NCI-H128 (cell line): ENCODE data around the gene SRL.

ENCODE experiments used
- DNase-seq: peaks from one replicate; lab custom pipeline; 2025; ENCODE audit not compliant: unreplicated experiment; lab: John Stamatoyannopoulos, UW

Gene SRL

GRCh38 chr16:4203748-4204147 is 38.1 kb downstream of the SRL start:
- DNase-seq, result no peak

GRCh38 chr16:4202615-4203345 is 39.1 kb downstream of the SRL start:
- DNase-seq, result no peak

- DNase-seq, result no peak
These were observed 41.1 kb downstream of the SRL start for GRCh38 chr16:4200781-4201137.

GRCh38 chr16:4200000-4200780 is 41.7 kb downstream of the SRL start:
- DNase-seq, result no peak

GRCh38 chr16:4198816-4199215 is 43.1 kb downstream of the SRL start:
- no peak for DNase-seq

GRCh38 chr16:4194661-4195060 is 47.2 kb downstream of the SRL start:
- DNase-seq, result no peak

- DNase-seq, result no peak
These were observed 48.0 kb downstream of the SRL start for GRCh38 chr16:4193920-4194319.

- no peak for DNase-seq
These were observed 49.7 kb downstream of the SRL start for GRCh38 chr16:4192206-4192605.

- DNase-seq, result no peak
These were observed 51.1 kb downstream of the SRL start for GRCh38 chr16:4190712-4191333.

GRCh38 chr16:4190086-4190485 is 51.8 kb downstream of the SRL start:
- no peak for DNase-seq

GRCh38 chr16:4184038-4184702 is 57.7 kb downstream of the SRL start:
- DNase-seq, result no peak

GRCh38 chr16:4183237-4184037 is 58.4 kb downstream of the SRL start:
- DNase-seq, result peak; percentile 52

- DNase-seq, result no peak
These were observed 59.2 kb downstream of the SRL start for GRCh38 chr16:4182581-4183236.

GRCh38 chr16:4180511-4180910 is 61.4 kb downstream of the SRL start:
- no peak for DNase-seq

GRCh38 chr16:4179763-4180260 is 62.1 kb downstream of the SRL start:
- DNase-seq, result no peak

GRCh38 chr16:4179020-4179419 is 62.9 kb downstream of the SRL start:
- no peak for DNase-seq

GRCh38 chr16:4178468-4179010 is 63.3 kb downstream of the SRL start:
- DNase-seq, result no peak

- DNase-seq, result no peak
These were observed 64.9 kb downstream of the SRL start for GRCh38 chr16:4176906-4177417.

- no peak for DNase-seq
These were observed 66.0 kb downstream of the SRL start for GRCh38 chr16:4175849-4176248.

GRCh38 chr16:4172070-4172469 is 69.8 kb downstream of the SRL start:
- no peak for DNase-seq
